ENCODE data around the gene FGFRL1. TPM values are rescaled to one million over a fixed set of nuclear protein-coding genes. Genes with fewer than 3 reads are reported as not detected.
A peak's percentile ranks its signal among the peaks of the same experiment; 100 is the strongest.

Gene FGFRL1
- total RNA-seq, 1 experiment from 2014 or later = 59.5 TPM

DNA sequence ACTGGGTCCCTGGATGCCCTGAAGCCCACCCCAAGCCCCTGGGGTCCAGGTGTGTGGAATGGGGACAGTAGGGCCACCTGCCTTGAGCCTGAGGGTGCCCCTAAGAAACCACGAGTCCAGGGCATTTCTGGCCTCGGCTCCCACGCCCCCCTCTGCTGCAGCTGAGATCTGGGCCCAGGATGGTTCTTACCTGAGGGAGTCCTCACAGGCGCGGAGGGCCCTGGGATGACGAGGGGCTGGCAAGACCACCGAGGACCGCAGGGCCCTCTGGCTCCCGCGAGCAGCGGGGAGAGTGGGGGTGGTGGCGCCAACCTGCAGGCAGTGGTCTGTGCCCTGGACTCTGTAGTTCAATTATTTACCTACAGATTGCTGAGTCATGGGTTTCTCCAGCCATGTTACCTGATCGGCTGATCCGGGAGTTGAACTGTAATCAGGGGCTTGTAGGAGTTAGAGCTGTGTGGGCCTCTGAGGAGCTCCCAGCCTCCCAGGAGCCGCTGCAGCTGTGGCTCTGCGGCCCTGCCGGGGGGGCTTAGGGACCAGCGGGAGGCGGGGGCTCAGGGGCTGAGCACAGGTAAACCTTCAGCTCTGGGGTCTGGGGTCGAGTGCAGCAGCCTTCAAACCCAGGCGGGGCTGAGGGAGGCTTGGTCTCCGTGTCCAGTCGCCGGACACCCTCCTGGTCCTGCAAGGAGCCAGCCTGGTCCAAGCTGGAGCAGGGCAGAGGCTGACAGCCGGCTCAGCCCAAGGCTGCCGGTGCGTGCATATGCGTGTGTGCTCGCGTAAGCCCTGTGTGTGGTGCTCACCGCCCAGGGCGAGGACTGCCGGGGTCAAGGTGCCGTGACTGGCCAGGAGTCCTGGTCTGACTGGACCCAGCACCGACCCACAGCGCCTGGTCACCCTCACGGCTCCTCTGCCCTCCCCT is 18.1 kb upstream of the FGFRL1 start, which contains the start of gene SLC26A1:
SLC26A1 (minus strand) TSS at position 294 of the 919 bp plus-strand sequence. CDS start 1,701 bp downstream, outside the sequence.
- no peak within 1 kb of the TSS for H2AFZ ChIP-seq
- peak within 1 kb of the TSS; percentile 42 for H3K4me2 ChIP-seq
- H3K4me3 ChIP-seq = no peak within 1 kb of the TSS
- peaks cover 9% of the 10 kb centered on the region for H3K27me3 ChIP-seq (ENCODE audit: insufficient read depth, low read depth)
- peaks cover 7% of the 10 kb centered on the region for H4K20me1 ChIP-seq (ENCODE audit: insufficient read depth)
- H3K9me2 ChIP-seq (ENCODE audit: insufficient read depth) = no peaks in the 10 kb centered on the region
- no peaks in the 10 kb centered on the region for H3K36me3 ChIP-seq (ENCODE audit: low read depth)
- no peak for DNase-seq
- intact Hi-C loops (cut with micrococcal nuclease; ENCODE audit: unreplicated experiment) = no loop called here
- H3K79me2 ChIP-seq (ENCODE audit: low read depth) = 0 out of 2 replicates have a peak, but pooled peaks cover 4% of the 10 kb centered on the region
- peaks cover 13% of the 10 kb centered on the region for H3K4me1 ChIP-seq (replicated peaks; ENCODE audit: insufficient read depth)
- no peaks in the 10 kb centered on the region for H3K9me3 ChIP-seq (ENCODE audit: insufficient read depth, low read depth)
- ChIA-PET CTCF (no interaction called here), POLR2A (ENCODE audit: unreplicated experiment) (interaction anchor here (0.6 kb wide), 1 partner anchor 669 kb away, joined by 3 read pairs; no protein-coding TSS in a partner anchor)
- 0 out of 2 replicates have a peak within 1 kb of the TSS, but pooled peaks have one; percentile 16 for H3K27ac ChIP-seq
- TF ChIP-seq, protein P1, sequence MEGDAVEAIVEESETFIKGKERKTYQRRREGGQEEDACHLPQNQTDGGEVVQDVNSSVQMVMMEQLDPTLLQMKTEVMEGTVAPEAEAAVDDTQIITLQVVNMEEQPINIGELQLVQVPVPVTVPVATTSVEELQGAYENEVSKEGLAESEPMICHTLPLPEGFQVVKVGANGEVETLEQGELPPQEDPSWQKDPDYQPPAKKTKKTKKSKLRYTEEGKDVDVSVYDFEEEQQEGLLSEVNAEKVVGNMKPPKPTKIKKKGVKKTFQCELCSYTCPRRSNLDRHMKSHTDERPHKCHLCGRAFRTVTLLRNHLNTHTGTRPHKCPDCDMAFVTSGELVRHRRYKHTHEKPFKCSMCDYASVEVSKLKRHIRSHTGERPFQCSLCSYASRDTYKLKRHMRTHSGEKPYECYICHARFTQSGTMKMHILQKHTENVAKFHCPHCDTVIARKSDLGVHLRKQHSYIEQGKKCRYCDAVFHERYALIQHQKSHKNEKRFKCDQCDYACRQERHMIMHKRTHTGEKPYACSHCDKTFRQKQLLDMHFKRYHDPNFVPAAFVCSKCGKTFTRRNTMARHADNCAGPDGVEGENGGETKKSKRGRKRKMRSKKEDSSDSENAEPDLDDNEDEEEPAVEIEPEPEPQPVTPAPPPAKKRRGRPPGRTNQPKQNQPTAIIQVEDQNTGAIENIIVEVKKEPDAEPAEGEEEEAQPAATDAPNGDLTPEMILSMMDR (conservative IDR thresholded peaks at IDR 0.05) = no peak
- no peak for TF ChIP-seq EZH2 (IDR thresholded peaks at IDR 0.05; ENCODE audit: low read depth)
- H3F3A ChIP-seq (ENCODE audit: insufficient read depth, low read depth) = peaks cover 7% of the 10 kb centered on the region; the same call in 1 of the 2 replicates
- BruUV-seq (replicated peaks) = TSS peak; percentile 23

DNA sequence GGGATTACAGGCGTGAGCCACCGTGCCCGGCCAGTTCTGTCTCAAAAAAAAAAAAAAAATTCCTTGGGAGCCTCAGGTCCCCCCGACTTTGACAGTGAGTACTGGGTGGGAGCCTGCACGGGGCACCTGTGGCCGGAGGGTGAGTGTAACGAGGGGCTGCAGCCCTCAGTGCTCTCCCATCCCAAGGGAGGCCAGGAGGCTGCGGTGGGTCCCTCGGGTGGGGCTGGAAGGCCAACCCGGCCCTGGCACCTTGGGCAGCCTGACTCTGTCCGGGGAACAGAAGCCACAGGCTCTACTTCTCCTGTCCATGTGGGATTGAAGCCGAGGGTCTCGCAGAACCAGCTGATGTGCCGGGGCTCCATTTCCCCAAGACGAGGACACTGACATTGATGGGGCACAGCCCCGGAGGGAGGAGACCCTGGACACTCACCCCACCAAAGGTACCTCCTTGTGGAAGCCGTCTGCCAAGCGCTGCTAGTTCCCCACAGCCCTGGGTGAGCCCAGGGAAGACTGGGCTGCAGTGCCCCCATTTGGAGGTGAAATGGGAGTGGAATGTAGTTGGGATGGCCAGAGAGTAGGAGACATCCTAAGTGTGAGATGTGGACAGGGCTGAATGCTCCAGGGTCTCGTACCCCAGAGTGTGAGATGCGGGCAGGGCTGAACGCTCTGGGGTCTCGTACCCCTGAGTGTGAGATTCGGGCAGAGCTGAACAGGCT is 16.0 kb upstream of the FGFRL1 start:
- Histone ChIP-seq H4K20me1 (ENCODE audit: insufficient read depth) (peaks cover 7% of the 10 kb centered on the region; the same call in 1 of the 2 replicates), H3K4me1 (replicated peaks; ENCODE audit: insufficient read depth) (peaks cover 12% of the 10 kb centered on the region), H3K36me3 (ENCODE audit: low read depth) (no peaks in the 10 kb centered on the region), H3K9me3 (ENCODE audit: insufficient read depth, low read depth) (no peaks in the 10 kb centered on the region), H3F3A (ENCODE audit: insufficient read depth, low read depth) (peaks cover 7% of the 10 kb centered on the region; the same call in 1 of the 2 replicates), H3K79me2 (ENCODE audit: low read depth) (no peaks in the 10 kb centered on the region), H3K4me3 (no peak overlapping the region), H3K27ac (no peak overlapping the region), H3K27me3 (ENCODE audit: insufficient read depth, low read depth) (peaks cover 11% of the 10 kb centered on the region), H3K4me2 (no peak overlapping the region), H2AFZ (no peak overlapping the region), H3K9me2 (ENCODE audit: insufficient read depth) (no peaks in the 10 kb centered on the region)
- no peak for DNase-seq
- intact Hi-C loops (cut with micrococcal nuclease; ENCODE audit: unreplicated experiment) = no loop called here
- TF ChIP-seq EZH2 (IDR thresholded peaks at IDR 0.05; ENCODE audit: low read depth) = no peak
- TF ChIP-seq, protein P1 (conservative IDR thresholded peaks at IDR 0.05) = no peak
- ChIA-PET POLR2A (ENCODE audit: unreplicated experiment) (no interaction called here), CTCF (no interaction called here)
- TSS peak; percentile 4 for BruUV-seq (replicated peaks)
